GM23338 (cell line): ENCODE measurements around the gene ARR3. TPM values are rescaled to one million over a fixed set of nuclear protein-coding genes. Genes with fewer than 3 reads are reported as not detected.

Source experiments
- ATAC-seq: fragments of 200-7000 bp; cut with Tn5 transposase; 3 replicates; pipeline ENCODE4 v1.9.1; 2020
- DNase-seq: peaks from one replicate; pipeline ENCODE4 v3.0.0-alpha.2; 2015; ENCODE audit warnings: low spot score
- H2AFZ ChIP-seq: fragments of 200-600 bp; sonication (generic); 2 replicates; pipeline ENCODE4 v1.8.0; 2016; ENCODE audit warnings: antibody characterized with exemption, mild to moderate bottlenecking, moderate library complexity
- H3F3A ChIP-seq: fragments of 200-600 bp; sonication (generic); replicated peaks from 2 replicates; pipeline ENCODE4 v1.8.0; 2017; ENCODE audit warnings: antibody characterized with exemption, mixed run types, low read depth
- H3K27ac ChIP-seq: fragments of 200-600 bp; sonication (generic); 2 replicates; pipeline ENCODE4 v1.6.1; 2016; ENCODE audit warnings: low read depth
- H3K27me3 ChIP-seq: fragments of 200-600 bp; sonication (generic); 2 replicates; pipeline ENCODE4 v1.8.0; 2016; ENCODE audit warnings: mild to moderate bottlenecking, mixed run types, moderate library complexity; ENCODE audit not compliant: insufficient read depth
- H3K36me3 ChIP-seq: fragments of 200-600 bp; sonication (generic); 2 replicates; pipeline ENCODE4 v1.8.0; 2016; ENCODE audit warnings: mild to moderate bottlenecking; ENCODE audit not compliant: insufficient read depth
- H3K4me1 ChIP-seq: fragments of 200-600 bp; sonication (generic); 2 replicates; pipeline ENCODE4 v1.8.0; 2016; ENCODE audit warnings: mild to moderate bottlenecking, moderate library complexity; ENCODE audit not compliant: insufficient read depth
- H3K4me2 ChIP-seq: fragments of 200-600 bp; sonication (generic); 2 replicates; pipeline ENCODE4 v1.7.1; 2017; ENCODE audit warnings: mixed run types
- H3K4me3 ChIP-seq: fragments of 200-600 bp; sonication (generic); 2 replicates; pipeline ENCODE4 v1.6.1; 2016; ENCODE audit warnings: mixed run types
- H3K79me2 ChIP-seq: fragments of 200-600 bp; sonication (generic); replicated peaks from 2 replicates; pipeline ENCODE4 v1.8.0; 2017; ENCODE audit warnings: mild to moderate bottlenecking; ENCODE audit not compliant: insufficient read depth
- H3K9me2 ChIP-seq: fragments of 200-600 bp; sonication (generic); 2 replicates; pipeline ENCODE4 v1.8.0; 2017; ENCODE audit not compliant: insufficient read depth
- H4K20me1 ChIP-seq: fragments of 200-600 bp; sonication (generic); replicated peaks from 2 replicates; pipeline ENCODE4 v1.8.0; 2017; ENCODE audit warnings: mild to moderate bottlenecking; ENCODE audit not compliant: insufficient read depth
- H3K27ac Mint-ChIP-seq: 2 replicates; pipeline ENCODE4 v1.8.0; 2020; ENCODE audit warnings: inconsistent platforms, mild to moderate bottlenecking, moderate library complexity, mixed read lengths
- H3K27me3 Mint-ChIP-seq: 3 replicates; pipeline ENCODE4 v1.8.0; 2022; ENCODE audit warnings: low read depth, mild to moderate bottlenecking, moderate library complexity, mixed read lengths, inconsistent platforms; ENCODE audit not compliant: insufficient read depth, poor library complexity
- H3K36me3 Mint-ChIP-seq: 3 replicates; pipeline ENCODE4 v1.8.0; 2021; ENCODE audit warnings: low read depth, mild to moderate bottlenecking, inconsistent platforms, moderate library complexity, mixed read lengths
- H3K4me1 Mint-ChIP-seq: 3 replicates; pipeline ENCODE4 v1.8.0; 2020; ENCODE audit warnings: mild to moderate bottlenecking, inconsistent platforms, mixed read lengths
- H3K4me3 Mint-ChIP-seq: 3 replicates; pipeline ENCODE4 v1.8.0; 2021; ENCODE audit warnings: moderate library complexity, mild to moderate bottlenecking, inconsistent platforms, mixed read lengths
- H3K9me3 Mint-ChIP-seq: 3 replicates; pipeline ENCODE4 v1.8.0; 2020; ENCODE audit warnings: moderate library complexity, mild to moderate bottlenecking, inconsistent platforms, mixed read lengths
- EZH2 ChIP-seq: fragments of 200-600 bp; sonication (generic); IDR thresholded peaks from one replicate; pipeline ENCODE4 v1.8.0; 2017; ENCODE audit warnings: antibody characterized with exemption, mild to moderate bottlenecking, low read depth; ENCODE audit not compliant: unreplicated experiment
- EZH2phosphoT487 ChIP-seq: fragments of 200-600 bp; sonication (generic); IDR thresholded peaks from one replicate; pipeline ENCODE4 v1.8.1; 2018; ENCODE audit warnings: antibody characterized with exemption; ENCODE audit not compliant: unreplicated experiment
- JUNB ChIP-seq: IDR thresholded peaks from one replicate; pipeline ENCODE4 v1.6.1; 2016; ENCODE audit warnings: antibody characterized with exemption; ENCODE audit not compliant: unreplicated experiment
- NANOG ChIP-seq: IDR thresholded peaks from 2 replicates; pipeline ENCODE4 v1.6.1; 2016; ENCODE audit warnings: antibody characterized with exemption, borderline replicate concordance
- POLR2AphosphoS5 ChIP-seq: IDR thresholded peaks from 2 replicates; pipeline ENCODE4 v1.6.1; 2016; ENCODE audit warnings: antibody characterized with exemption, low read depth
- STAT1 ChIP-seq: IDR thresholded peaks from one replicate; pipeline ENCODE4 v1.6.1; 2016; ENCODE audit warnings: antibody characterized with exemption; ENCODE audit not compliant: unreplicated experiment
- ZNF114 ChIP-seq: fragments of 250-450 bp; sonication (Bioruptor Pico); IDR thresholded peaks from 2 replicates; pipeline ENCODE4 v1.5.0; 2020; ENCODE audit warnings: mild to moderate bottlenecking, moderate library complexity
- ZNF331 ChIP-seq: fragments of 250-450 bp; sonication (Bioruptor Pico); IDR thresholded peaks from 2 replicates; pipeline ENCODE4 v1.5.0; 2020; ENCODE audit warnings: low read depth, mild to moderate bottlenecking, moderate library complexity
- ZNF462 ChIP-seq: fragments of 250-450 bp; sonication (Bioruptor Pico); IDR thresholded peaks from 2 replicates; pipeline ENCODE4 v1.5.0; 2020; ENCODE audit warnings: mild to moderate bottlenecking, moderate library complexity
- polyA plus RNA-seq: library from polyadenylated mRNA; unstranded; fragments of >200 nt; fragmentation: Nextera tagmentation; extraction: Ambion mirVana; gene quantifications from 2 replicates; pipeline ENCODE4 v1.2.1, GENCODE V29; 2016
- total RNA-seq: library from RNA; depleted of rRNA; stranded (reverse); fragments of >200 nt; shearing (Covaris generic); gene quantifications from 2 replicates; pipeline ENCODE4 v1.2.3, GENCODE V29; 2014
- TF ChIP-seq, protein P1 (sequence below), 2 experiments: fragments of 200-600 bp in 1 of 2; sonication (generic) in 1 of 2; conservative IDR thresholded peaks; 2 replicates each; pipeline versions ENCODE4 v1.5.1 to v1.6.1; 2016 to 2017; ENCODE audit warnings: antibody characterized with exemption in 2 of 2, low read depth in 2 of 2, mild to moderate bottlenecking in 2 of 2, moderate library complexity in 1 of 2
- TF ChIP-seq, protein P2 (sequence below): IDR thresholded peaks from 2 replicates; pipeline ENCODE4 v1.6.1; 2016; ENCODE audit warnings: antibody characterized with exemption

ARR3 gene
- total and polyA plus RNA-seq, 2 experiments from 2014 or later: not detected

DNA sequence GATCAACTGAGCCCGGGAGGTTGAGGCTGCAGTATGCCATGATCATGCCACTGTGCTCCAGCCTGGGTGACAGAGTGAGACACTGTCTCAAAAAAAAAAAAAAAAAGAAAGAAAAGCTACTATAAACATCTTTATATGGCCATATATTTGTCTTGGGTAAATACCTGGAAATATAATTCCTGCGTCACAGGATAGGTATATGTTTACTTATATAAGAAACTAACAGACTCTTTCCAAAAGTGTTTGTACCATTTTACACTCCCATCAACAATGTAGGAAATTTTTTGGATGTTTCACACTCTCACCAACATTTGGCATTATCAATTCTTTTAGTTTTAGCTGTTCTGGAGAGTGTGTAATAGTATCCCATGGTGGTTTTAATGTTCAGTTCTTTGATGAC is 20.9 kb upstream of the ARR3 start:
- H3K36me3 Mint-ChIP-seq: no peaks in the 10 kb centered on the region
- no peak for TF ChIP-seq EZH2
- H3K27me3 Mint-ChIP-seq: no peaks in the 10 kb centered on the region
- Histone ChIP-seq H3K36me3 (no peaks in the 10 kb centered on the region), H3K79me2 (no peaks in the 10 kb centered on the region), H3K27ac (no peak overlapping the region), H2AFZ (no peak overlapping the region), H3K4me2 (no peak overlapping the region), H3K4me1 (no peaks in the 10 kb centered on the region), H4K20me1 (no peaks in the 10 kb centered on the region), H3K9me2 (no peaks in the 10 kb centered on the region), H3K4me3 (no peak overlapping the region), H3F3A (no peaks in the 10 kb centered on the region), H3K27me3 (no peaks in the 10 kb centered on the region)
- no peak overlapping the region for H3K4me3 Mint-ChIP-seq
- no peaks in the 10 kb centered on the region for H3K9me3 Mint-ChIP-seq
- DNase-seq: no peak
- peaks cover 12% of the 10 kb centered on the region for H3K4me1 Mint-ChIP-seq
- H3K27ac Mint-ChIP-seq: no peak overlapping the region
- no peak for ATAC-seq

DNA sequence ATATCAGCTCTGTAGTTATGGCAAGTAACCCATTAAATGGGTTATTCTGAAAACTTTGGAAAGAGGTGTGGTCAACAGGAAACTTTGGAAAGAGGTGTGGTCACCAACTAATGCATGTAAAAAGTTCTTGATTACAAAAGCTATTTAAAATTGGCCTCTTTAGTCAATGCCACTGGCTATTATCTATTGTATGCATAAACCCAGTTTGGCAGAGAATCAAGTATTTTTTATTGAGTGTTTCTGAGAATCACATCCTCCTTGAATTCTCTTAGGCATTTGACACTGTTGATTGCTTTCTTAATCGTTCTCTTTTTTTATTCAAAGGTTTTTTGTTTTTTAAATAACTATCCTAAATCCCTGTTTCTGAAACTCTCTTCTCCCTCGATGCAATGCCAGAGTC is 15.6 kb upstream of the ARR3 start:
- Histone ChIP-seq H4K20me1 (no peaks in the 10 kb centered on the region), H3K27me3 (no peaks in the 10 kb centered on the region), H3F3A (no peaks in the 10 kb centered on the region), H3K79me2 (no peaks in the 10 kb centered on the region), H3K9me2 (0 out of 2 replicates have a peak, but pooled peaks cover 6% of the 10 kb centered on the region), H3K4me1 (peaks cover 3% of the 10 kb centered on the region; the same call in 1 of the 2 replicates), H2AFZ (no peak overlapping the region), H3K4me2 (no peak overlapping the region), H3K27ac (no peak overlapping the region), H3K36me3 (no peaks in the 10 kb centered on the region), H3K4me3 (no peak overlapping the region)
- Mint-ChIP-seq H3K9me3 (no peaks in the 10 kb centered on the region), H3K36me3 (no peaks in the 10 kb centered on the region), H3K4me3 (no peak overlapping the region), H3K27ac (no peak overlapping the region), H3K27me3 (peaks cover 2% of the 10 kb centered on the region), H3K4me1 (peaks cover 26% of the 10 kb centered on the region)
- DNase-seq (no peak), ATAC-seq (no peak)
- TF ChIP-seq EZH2 (no peak), ZNF462 (no peak), ZNF331 (CRISPR knock-in tag) (no peak), STAT1 (no peak), NANOG (no peak), EZH2phosphoT487 (no peak), POLR2AphosphoS5 (no peak), JUNB (no peak), ZNF114 (CRISPR knock-in tag) (no peak)
- TF ChIP-seq, protein P1, sequence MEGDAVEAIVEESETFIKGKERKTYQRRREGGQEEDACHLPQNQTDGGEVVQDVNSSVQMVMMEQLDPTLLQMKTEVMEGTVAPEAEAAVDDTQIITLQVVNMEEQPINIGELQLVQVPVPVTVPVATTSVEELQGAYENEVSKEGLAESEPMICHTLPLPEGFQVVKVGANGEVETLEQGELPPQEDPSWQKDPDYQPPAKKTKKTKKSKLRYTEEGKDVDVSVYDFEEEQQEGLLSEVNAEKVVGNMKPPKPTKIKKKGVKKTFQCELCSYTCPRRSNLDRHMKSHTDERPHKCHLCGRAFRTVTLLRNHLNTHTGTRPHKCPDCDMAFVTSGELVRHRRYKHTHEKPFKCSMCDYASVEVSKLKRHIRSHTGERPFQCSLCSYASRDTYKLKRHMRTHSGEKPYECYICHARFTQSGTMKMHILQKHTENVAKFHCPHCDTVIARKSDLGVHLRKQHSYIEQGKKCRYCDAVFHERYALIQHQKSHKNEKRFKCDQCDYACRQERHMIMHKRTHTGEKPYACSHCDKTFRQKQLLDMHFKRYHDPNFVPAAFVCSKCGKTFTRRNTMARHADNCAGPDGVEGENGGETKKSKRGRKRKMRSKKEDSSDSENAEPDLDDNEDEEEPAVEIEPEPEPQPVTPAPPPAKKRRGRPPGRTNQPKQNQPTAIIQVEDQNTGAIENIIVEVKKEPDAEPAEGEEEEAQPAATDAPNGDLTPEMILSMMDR (conservative IDR thresholded peaks at IDR 0.05; ENCODE audit: low read depth in 2 of 2): no peak
- TF ChIP-seq, protein P2, sequence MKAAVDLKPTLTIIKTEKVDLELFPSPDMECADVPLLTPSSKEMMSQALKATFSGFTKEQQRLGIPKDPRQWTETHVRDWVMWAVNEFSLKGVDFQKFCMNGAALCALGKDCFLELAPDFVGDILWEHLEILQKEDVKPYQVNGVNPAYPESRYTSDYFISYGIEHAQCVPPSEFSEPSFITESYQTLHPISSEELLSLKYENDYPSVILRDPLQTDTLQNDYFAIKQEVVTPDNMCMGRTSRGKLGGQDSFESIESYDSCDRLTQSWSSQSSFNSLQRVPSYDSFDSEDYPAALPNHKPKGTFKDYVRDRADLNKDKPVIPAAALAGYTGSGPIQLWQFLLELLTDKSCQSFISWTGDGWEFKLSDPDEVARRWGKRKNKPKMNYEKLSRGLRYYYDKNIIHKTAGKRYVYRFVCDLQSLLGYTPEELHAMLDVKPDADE: no peak
